ENCODE results near the gene DNAJC17.

Gene DNAJC17

GRCh38 chr15:40723919-40724318, 83.4 kb downstream of the DNAJC17 start:
- FAIRE-seq = no peak

- FAIRE-seq = no peak
Observed at GRCh38 chr15:40722934-40723333, 84.3 kb downstream of the DNAJC17 start.

- FAIRE-seq = no peak
Observed at GRCh38 chr15:40722354-40722753, 84.9 kb downstream of the DNAJC17 start.

DNA sequence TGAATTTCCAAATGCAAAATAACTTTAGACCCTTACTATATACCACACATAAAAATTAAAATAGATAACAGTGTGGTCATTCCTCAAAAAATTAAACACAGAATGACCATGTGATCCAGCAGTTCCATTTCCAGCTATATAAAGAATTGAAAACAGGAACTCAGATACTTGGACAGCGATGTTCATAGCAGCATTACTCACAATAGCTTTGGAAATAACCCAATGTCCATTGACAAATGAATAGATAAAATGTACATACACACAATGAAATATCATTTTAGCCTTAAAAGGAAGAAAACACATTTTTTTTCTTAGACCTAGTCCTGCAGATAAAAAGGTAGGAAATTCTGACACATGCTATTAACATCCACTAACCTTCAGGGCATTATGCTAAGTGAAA, 85.6 kb downstream of the DNAJC17 start:
- no peak for FAIRE-seq

DNA sequence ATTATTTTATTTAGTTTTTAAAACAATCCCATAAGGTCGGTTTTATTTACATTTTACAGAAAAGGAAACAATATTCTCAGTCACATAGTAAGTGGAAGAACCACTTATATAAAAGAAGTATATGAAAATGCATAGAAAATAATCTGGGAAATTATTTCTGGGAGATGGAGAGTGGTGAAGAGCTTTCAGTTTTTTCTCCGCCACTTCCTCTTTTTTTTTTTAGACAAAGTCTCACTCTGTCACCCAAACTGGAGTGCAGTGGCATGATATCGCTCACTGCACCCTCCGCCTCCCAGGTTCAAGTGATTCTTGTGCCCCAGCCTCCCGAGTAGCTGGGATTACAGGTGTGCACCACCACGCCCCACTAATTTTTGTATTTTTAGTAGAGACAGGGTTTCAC, 91.1 kb downstream of the DNAJC17 start:
- no peak for FAIRE-seq

Data from islet of Langerhans (tissue), 1 donor.